B cell (primary cell): ENCODE measurements around the gene PI4KA.

Source experiments
- EZH2 ChIP-seq: IDR thresholded peaks from 2 replicates; pipeline ENCODE4 v1.6.1; 2012; ENCODE audit warnings: borderline replicate concordance, low read depth, mild to moderate bottlenecking, moderate library complexity, low read length; ENCODE audit not compliant: insufficient read depth, poor library complexity, severe bottlenecking
- TF ChIP-seq, protein P1 (sequence below): fragments of 200-600 bp; IDR thresholded peaks from one replicate; pipeline ENCODE4 v1.8.0; 2022; ENCODE audit warnings: antibody characterized with exemption, mild to moderate bottlenecking

DNA sequence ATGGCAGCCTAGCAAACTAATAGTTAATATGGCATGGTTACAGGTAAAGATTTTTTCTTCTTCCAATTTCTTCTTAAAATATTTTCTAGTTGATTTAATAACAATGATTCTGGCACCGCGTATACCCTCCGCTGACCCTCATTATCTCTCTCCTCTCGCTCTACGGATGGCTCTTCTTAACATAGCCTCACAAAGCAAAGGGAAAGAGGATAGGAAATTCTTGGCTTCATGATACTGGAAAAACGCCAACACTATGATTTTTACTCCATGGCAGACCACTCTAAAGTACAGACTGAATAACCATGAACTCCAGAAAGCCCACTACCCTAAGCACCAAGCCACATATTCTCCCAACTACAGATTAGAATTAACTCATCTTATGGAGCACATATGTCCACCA is 6.1 kb downstream of the PI4KA start:
- TF ChIP-seq, protein P1, sequence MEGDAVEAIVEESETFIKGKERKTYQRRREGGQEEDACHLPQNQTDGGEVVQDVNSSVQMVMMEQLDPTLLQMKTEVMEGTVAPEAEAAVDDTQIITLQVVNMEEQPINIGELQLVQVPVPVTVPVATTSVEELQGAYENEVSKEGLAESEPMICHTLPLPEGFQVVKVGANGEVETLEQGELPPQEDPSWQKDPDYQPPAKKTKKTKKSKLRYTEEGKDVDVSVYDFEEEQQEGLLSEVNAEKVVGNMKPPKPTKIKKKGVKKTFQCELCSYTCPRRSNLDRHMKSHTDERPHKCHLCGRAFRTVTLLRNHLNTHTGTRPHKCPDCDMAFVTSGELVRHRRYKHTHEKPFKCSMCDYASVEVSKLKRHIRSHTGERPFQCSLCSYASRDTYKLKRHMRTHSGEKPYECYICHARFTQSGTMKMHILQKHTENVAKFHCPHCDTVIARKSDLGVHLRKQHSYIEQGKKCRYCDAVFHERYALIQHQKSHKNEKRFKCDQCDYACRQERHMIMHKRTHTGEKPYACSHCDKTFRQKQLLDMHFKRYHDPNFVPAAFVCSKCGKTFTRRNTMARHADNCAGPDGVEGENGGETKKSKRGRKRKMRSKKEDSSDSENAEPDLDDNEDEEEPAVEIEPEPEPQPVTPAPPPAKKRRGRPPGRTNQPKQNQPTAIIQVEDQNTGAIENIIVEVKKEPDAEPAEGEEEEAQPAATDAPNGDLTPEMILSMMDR: no peak
- no peak for TF ChIP-seq EZH2
